GM12891 (cell line): ENCODE measurements around the gene ASB7.

Experiments
- POLR2A ChIP-seq: IDR thresholded peaks from 2 replicates; pipeline ENCODE4 v1.6.1; 2011; ENCODE audit warnings: low read depth, low read length, control low read depth
- POU2F2 ChIP-seq: IDR thresholded peaks from 2 replicates; pipeline ENCODE4 v1.6.1; 2011; ENCODE audit warnings: low read depth, mild to moderate bottlenecking, control low read depth, low read length, moderate library complexity

DNA sequence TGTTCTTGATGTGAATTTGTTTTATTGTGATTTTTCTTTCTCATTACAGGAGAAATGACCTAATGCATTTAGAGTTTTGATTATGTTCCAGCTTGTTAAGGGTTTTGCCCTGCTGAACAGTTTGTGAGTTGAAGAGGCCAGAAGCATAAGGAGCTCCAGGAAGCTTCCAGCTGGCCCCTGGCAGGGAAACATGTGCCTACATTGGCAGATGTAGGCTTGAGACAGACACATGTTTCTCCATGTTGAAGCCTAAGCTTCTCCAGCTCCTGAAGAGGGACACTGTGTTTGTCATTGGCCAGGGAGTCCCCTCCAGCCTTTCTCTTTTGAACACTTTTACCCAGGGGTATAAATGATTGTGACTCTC lies 88.4 kb downstream of the ASB7 start:
- no peak for TF ChIP-seq POLR2A
- no peak for TF ChIP-seq POU2F2
